ENCODE measurements around the gene GALNTL6. TPM values are rescaled to one million over a fixed set of nuclear protein-coding genes. Genes with fewer than 3 reads are reported as not detected.

GALNTL6 gene
- total and polyA plus RNA-seq, 8 donors: 0.15 to 0.87 (median 0.58) TPM; not detected in 3

- H3K27ac ChIP-seq: no peak overlapping the region
- H3K27me3 ChIP-seq: no peaks in the 10 kb centered on the region
- no peak for TF ChIP-seq POLR2AphosphoS5 (IDR thresholded peaks at IDR 0.05)
- TF ChIP-seq POLR2A (IDR thresholded peaks at IDR 0.05): no peak
- no peak for TF ChIP-seq EP300 (IDR thresholded peaks at IDR 0.05)
- TF ChIP-seq, protein P1, sequence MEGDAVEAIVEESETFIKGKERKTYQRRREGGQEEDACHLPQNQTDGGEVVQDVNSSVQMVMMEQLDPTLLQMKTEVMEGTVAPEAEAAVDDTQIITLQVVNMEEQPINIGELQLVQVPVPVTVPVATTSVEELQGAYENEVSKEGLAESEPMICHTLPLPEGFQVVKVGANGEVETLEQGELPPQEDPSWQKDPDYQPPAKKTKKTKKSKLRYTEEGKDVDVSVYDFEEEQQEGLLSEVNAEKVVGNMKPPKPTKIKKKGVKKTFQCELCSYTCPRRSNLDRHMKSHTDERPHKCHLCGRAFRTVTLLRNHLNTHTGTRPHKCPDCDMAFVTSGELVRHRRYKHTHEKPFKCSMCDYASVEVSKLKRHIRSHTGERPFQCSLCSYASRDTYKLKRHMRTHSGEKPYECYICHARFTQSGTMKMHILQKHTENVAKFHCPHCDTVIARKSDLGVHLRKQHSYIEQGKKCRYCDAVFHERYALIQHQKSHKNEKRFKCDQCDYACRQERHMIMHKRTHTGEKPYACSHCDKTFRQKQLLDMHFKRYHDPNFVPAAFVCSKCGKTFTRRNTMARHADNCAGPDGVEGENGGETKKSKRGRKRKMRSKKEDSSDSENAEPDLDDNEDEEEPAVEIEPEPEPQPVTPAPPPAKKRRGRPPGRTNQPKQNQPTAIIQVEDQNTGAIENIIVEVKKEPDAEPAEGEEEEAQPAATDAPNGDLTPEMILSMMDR (IDR thresholded peaks at IDR 0.05): no peak
- intact Hi-C loops (cut with DNase I; ENCODE audit: low total_unique reads): no loop called here
- no peaks in the 10 kb centered on the region for H3K9me3 ChIP-seq
- H3K4me1 ChIP-seq: peaks cover 0 to 22% (median 8%) of the 10 kb centered on the region in 4 donors
- H3K36me3 ChIP-seq: no peaks in the 10 kb centered on the region
- no peak overlapping the region for H3K4me3 ChIP-seq
- DNase-seq: no peak
Measured at GRCh38 chr4:172945611-172946010, 1132.4 kb downstream of the GALNTL6 start.

DNA sequence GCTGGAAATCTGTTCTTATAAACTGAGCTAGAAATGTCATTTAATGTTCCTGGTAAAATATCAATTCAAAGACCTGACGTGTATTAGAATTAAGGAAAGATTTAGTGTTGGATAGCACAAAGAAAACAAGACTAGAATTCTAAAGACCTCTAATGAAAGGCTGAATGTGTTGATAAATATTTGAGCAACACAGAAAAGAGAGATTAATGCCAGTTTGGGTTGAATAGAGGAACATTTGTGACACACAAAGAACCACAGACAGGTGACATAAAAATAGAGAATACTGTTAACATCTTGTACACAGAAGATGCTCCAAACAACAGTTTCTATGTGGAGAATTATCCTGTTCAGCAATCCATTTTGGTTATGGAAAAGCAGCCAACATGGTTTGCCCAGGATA lies 1133.3 kb downstream of the GALNTL6 start:
- H3K4me3 ChIP-seq: no peak overlapping the region
- H3K9me3 ChIP-seq: no peaks in the 10 kb centered on the region
- no peaks in the 10 kb centered on the region for H3K36me3 ChIP-seq
- H3K4me1 ChIP-seq: peaks cover 0 to 22% (median 8%) of the 10 kb centered on the region in 4 donors
- 12 to 47% (median 30%) methylated on average over 1 of the region's 1 CpG for WGBS, 5 donors
- no peak overlapping the region for H3K27ac ChIP-seq
- DNase-seq: no peak
- no peaks in the 10 kb centered on the region for H3K27me3 ChIP-seq
- TF ChIP-seq POLR2A (IDR thresholded peaks at IDR 0.05) (no peak), EP300 (IDR thresholded peaks at IDR 0.05) (no peak), POLR2AphosphoS5 (IDR thresholded peaks at IDR 0.05) (no peak)
- TF ChIP-seq, protein P1 (IDR thresholded peaks at IDR 0.05): no peak
- intact Hi-C loops (cut with DNase I; ENCODE audit: low total_unique reads): no loop called here

GRCh38 chr4:172947594-172947993 lies 1134.4 kb downstream of the GALNTL6 start:
- Histone ChIP-seq H3K36me3 (no peaks in the 10 kb centered on the region), H3K4me1 (peaks cover 0 to 22% (median 7%) of the 10 kb centered on the region in 4 donors), H3K27ac (no peak overlapping the region), H3K9me3 (no peaks in the 10 kb centered on the region), H3K4me3 (no peak overlapping the region), H3K27me3 (no peaks in the 10 kb centered on the region)
- intact Hi-C loops (cut with DNase I; ENCODE audit: low total_unique reads): no loop called here
- 21 to 33% (median 23%) methylated on average over 3 of the region's 3 CpGs for WGBS, 5 donors
- no peak for DNase-seq
- no peak for TF ChIP-seq POLR2A (IDR thresholded peaks at IDR 0.05)
- TF ChIP-seq POLR2AphosphoS5 (IDR thresholded peaks at IDR 0.05): no peak
- TF ChIP-seq EP300 (IDR thresholded peaks at IDR 0.05): no peak
- TF ChIP-seq, protein P1 (IDR thresholded peaks at IDR 0.05): no peak

DNA sequence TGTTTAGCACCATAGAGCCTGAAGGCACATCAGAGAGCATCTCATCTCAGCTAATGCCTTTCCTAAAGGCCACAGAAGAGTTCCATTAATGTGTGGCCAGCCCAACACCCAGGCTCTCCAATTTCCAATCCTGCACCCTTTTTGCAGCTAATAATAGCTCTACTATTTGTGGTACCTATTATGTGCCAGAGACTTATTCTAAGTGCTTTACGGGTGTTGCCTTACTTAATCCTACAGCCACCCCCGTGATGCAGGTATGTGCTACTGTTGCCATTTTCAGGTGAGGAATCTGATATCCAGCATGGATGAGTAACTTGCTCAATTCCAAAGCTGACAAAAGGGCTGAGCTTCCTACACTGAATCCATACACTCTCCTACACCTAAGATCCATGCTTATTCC lies 1137.8 kb downstream of the GALNTL6 start:
- no peak for TF ChIP-seq EP300 (IDR thresholded peaks at IDR 0.05)
- TF ChIP-seq POLR2A (IDR thresholded peaks at IDR 0.05): no peak
- TF ChIP-seq POLR2AphosphoS5 (IDR thresholded peaks at IDR 0.05): no peak
- Histone ChIP-seq H3K4me3 (no peak overlapping the region), H3K9me3 (no peaks in the 10 kb centered on the region), H3K27ac (no peak overlapping the region), H3K27me3 (no peaks in the 10 kb centered on the region), H3K4me1 (peaks cover 0 to 17% (median 4%) of the 10 kb centered on the region in 4 donors), H3K36me3 (no peaks in the 10 kb centered on the region)
- DNase-seq: no peak
- WGBS, 5 donors: 65 to 92% (median 86%) methylated on average over 2 of the region's 2 CpGs
- intact Hi-C loops (cut with DNase I; ENCODE audit: low total_unique reads): no loop called here

- Histone ChIP-seq H3K9me3 (no peaks in the 10 kb centered on the region), H3K36me3 (no peaks in the 10 kb centered on the region), H3K27ac (no peak overlapping the region), H3K4me3 (no peak overlapping the region), H3K27me3 (no peaks in the 10 kb centered on the region), H3K4me1 (peaks cover 0 to 12% (median 2%) of the 10 kb centered on the region in 4 donors)
- intact Hi-C loops (cut with DNase I; ENCODE audit: low total_unique reads): no loop called here
- 87 to 94% (median 93%) methylated on average over 11 of the region's 11 CpGs for whole genome bisulfite sequencing, 5 donors
- TF ChIP-seq POLR2A (IDR thresholded peaks at IDR 0.05): no peak
- TF ChIP-seq, protein P1 (IDR thresholded peaks at IDR 0.05): no peak
- no peak for TF ChIP-seq POLR2AphosphoS5 (IDR thresholded peaks at IDR 0.05)
- no peak for TF ChIP-seq EP300 (IDR thresholded peaks at IDR 0.05)
- DNase-seq: no peak
Measured at GRCh38 chr4:172951679-172952451, 1138.7 kb downstream of the GALNTL6 start.

All from stomach (tissue), 9 donors.